ENCODE results near the gene TNIK. TPM values are rescaled to one million over a fixed set of nuclear protein-coding genes. Genes with fewer than 3 reads are reported as not detected.

TNIK gene
- polyA plus RNA-seq, 1 of the 3 experiments (the other 2 are of a cell fraction): 19.4 TPM

DNA sequence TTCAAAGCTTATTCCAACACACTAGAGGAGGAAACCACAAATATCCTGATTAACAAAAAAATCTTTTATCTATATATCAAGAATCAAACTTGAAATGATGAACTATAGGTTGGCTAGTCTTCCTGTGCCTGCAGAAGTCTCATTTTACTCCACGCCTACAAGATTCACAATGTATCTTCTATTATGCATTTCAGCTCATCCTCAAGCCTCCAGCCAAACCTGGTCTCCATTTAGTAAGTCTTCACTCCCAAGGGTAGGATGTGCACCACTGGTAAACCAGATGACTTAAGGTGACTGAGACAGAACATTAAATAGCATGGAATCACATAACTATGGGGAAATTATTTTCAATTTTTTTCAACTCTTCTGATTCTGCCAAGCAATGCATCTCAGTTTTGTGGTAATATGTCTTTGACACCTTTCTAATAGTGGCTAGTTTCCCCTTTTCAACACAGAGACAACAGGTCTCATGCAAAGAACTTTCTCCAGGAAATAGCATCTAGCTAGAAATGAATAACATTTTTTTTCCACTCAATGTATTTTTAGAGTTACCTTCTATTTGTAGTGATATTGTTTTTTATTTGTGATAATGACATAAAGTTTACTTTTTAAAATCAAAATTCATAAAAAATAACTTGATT, 166.9 kb downstream of the TNIK start:
- CTCF ChIA-PET: no interaction called here
- Histone ChIP-seq H3K79me2 (ENCODE audit: insufficient read depth) (peaks cover 19% of the 10 kb centered on the region), H3K4me3 (ENCODE audit: low read depth in 2 of 2, low read length in 1 of 2) (no peak overlapping the region), H3K27ac (ENCODE audit: low read depth in 2 of 2, low read length in 1 of 2) (no peak overlapping the region), H3K4me2 (no peak overlapping the region), H3K9ac (no peak overlapping the region), H3K27me3 (ENCODE audit: insufficient read depth) (no peaks in the 10 kb centered on the region), H3F3A (replicated peaks; ENCODE audit: insufficient read depth) (peaks cover 8% of the 10 kb centered on the region), H3K9me2 (no peaks in the 10 kb centered on the region), H3K4me1 (ENCODE audit: control insufficient read depth in 1 of 2, insufficient read depth in 2 of 2, low read depth in 1 of 2, low read length in 1 of 2) (peaks cover 0 to 12% of the 10 kb centered on the region in 2 experiments; a peak in 2 of 4 replicates), H2AFZ (ENCODE audit: low read depth) (no peak overlapping the region), H4K20me1 (ENCODE audit: insufficient read depth) (no peaks in the 10 kb centered on the region), H3K36me3 (replicated peaks in 1 of 2; ENCODE audit: control insufficient read depth in 1 of 2, insufficient read depth in 2 of 2, low read length in 1 of 2) (no peaks in the 10 kb centered on the region), H3K9me3 (no peaks in the 10 kb centered on the region)
- POLR2A ChIA-PET: no interaction called here
- 92% methylated on average over 1 of the region's 1 CpG for WGBS (ENCODE audit: low lambda C conversion rate)
- DNase-seq: no peak
- TF ChIP-seq MAX (IDR thresholded peaks at IDR 0.05; ENCODE audit: low read depth): no peak
- TF ChIP-seq, protein P1, sequence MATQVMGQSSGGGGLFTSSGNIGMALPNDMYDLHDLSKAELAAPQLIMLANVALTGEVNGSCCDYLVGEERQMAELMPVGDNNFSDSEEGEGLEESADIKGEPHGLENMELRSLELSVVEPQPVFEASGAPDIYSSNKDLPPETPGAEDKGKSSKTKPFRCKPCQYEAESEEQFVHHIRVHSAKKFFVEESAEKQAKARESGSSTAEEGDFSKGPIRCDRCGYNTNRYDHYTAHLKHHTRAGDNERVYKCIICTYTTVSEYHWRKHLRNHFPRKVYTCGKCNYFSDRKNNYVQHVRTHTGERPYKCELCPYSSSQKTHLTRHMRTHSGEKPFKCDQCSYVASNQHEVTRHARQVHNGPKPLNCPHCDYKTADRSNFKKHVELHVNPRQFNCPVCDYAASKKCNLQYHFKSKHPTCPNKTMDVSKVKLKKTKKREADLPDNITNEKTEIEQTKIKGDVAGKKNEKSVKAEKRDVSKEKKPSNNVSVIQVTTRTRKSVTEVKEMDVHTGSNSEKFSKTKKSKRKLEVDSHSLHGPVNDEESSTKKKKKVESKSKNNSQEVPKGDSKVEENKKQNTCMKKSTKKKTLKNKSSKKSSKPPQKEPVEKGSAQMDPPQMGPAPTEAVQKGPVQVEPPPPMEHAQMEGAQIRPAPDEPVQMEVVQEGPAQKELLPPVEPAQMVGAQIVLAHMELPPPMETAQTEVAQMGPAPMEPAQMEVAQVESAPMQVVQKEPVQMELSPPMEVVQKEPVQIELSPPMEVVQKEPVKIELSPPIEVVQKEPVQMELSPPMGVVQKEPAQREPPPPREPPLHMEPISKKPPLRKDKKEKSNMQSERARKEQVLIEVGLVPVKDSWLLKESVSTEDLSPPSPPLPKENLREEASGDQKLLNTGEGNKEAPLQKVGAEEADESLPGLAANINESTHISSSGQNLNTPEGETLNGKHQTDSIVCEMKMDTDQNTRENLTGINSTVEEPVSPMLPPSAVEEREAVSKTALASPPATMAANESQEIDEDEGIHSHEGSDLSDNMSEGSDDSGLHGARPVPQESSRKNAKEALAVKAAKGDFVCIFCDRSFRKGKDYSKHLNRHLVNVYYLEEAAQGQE (IDR thresholded peaks at IDR 0.05; ENCODE audit: low read depth, low read length): no peak
- TF ChIP-seq, protein P2, sequence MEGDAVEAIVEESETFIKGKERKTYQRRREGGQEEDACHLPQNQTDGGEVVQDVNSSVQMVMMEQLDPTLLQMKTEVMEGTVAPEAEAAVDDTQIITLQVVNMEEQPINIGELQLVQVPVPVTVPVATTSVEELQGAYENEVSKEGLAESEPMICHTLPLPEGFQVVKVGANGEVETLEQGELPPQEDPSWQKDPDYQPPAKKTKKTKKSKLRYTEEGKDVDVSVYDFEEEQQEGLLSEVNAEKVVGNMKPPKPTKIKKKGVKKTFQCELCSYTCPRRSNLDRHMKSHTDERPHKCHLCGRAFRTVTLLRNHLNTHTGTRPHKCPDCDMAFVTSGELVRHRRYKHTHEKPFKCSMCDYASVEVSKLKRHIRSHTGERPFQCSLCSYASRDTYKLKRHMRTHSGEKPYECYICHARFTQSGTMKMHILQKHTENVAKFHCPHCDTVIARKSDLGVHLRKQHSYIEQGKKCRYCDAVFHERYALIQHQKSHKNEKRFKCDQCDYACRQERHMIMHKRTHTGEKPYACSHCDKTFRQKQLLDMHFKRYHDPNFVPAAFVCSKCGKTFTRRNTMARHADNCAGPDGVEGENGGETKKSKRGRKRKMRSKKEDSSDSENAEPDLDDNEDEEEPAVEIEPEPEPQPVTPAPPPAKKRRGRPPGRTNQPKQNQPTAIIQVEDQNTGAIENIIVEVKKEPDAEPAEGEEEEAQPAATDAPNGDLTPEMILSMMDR (IDR thresholded peaks at IDR 0.05): no peak
- TF ChIP-seq YY1 (IDR thresholded peaks at IDR 0.05; ENCODE audit: low read depth): no peak
- TF ChIP-seq SIN3A (IDR thresholded peaks at IDR 0.05; ENCODE audit: borderline replicate concordance, low read depth, low read length): no peak
- TF ChIP-seq MXI1 (IDR thresholded peaks at IDR 0.05; ENCODE audit: low read depth, low read length): no peak
- TF ChIP-seq USF2 (IDR thresholded peaks at IDR 0.05; ENCODE audit: borderline replicate concordance, low read depth, low read length): no peak
- TF ChIP-seq, protein P3, sequence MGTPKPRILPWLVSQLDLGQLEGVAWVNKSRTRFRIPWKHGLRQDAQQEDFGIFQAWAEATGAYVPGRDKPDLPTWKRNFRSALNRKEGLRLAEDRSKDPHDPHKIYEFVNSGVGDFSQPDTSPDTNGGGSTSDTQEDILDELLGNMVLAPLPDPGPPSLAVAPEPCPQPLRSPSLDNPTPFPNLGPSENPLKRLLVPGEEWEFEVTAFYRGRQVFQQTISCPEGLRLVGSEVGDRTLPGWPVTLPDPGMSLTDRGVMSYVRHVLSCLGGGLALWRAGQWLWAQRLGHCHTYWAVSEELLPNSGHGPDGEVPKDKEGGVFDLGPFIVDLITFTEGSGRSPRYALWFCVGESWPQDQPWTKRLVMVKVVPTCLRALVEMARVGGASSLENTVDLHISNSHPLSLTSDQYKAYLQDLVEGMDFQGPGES (IDR thresholded peaks at IDR 0.05; ENCODE audit: low read depth, low read length): no peak
- no peak for TF ChIP-seq FOXM1 (IDR thresholded peaks at IDR 0.05; ENCODE audit: low read depth)
- TF ChIP-seq TCF12 (IDR thresholded peaks at IDR 0.05): no peak
- no peak for TF ChIP-seq CHD2 (IDR thresholded peaks at IDR 0.05; ENCODE audit: low read length, partially characterized antibody)
- no peak for TF ChIP-seq EP300 (IDR thresholded peaks at IDR 0.05; ENCODE audit: borderline replicate concordance in 1 of 2, low read depth in 1 of 2, low read length in 1 of 2)
- TF ChIP-seq ELF1 (IDR thresholded peaks at IDR 0.05): no peak
- no peak for TF ChIP-seq RXRA (IDR thresholded peaks at IDR 0.05; ENCODE audit: borderline replicate concordance, low read depth)
- no peak for TF ChIP-seq USF1 (IDR thresholded peaks at IDR 0.05; ENCODE audit: borderline replicate concordance, low read depth)
- TF ChIP-seq MEF2A (IDR thresholded peaks at IDR 0.05; ENCODE audit: borderline replicate concordance, low read depth): no peak
- no peak for TF ChIP-seq RCOR1 (IDR thresholded peaks at IDR 0.05; ENCODE audit: low read length)
- no peak for TF ChIP-seq FOXJ3 (CRISPR knock-in tag; IDR thresholded peaks at IDR 0.05)
